Gastroesophageal sphincter (tissue), 4 donors: ENCODE results near the gene STEAP3. TPM values are rescaled to one million over a fixed set of nuclear protein-coding genes. Genes with fewer than 3 reads are reported as not detected.

ENCODE experiments used
- ATAC-seq: fragments of 150-250 bp; one replicate; pipeline ENCODE4 v1.9.1; 2016; ENCODE audit warnings: mild to moderate bottlenecking, moderate library complexity
- H3K27ac ChIP-seq, 4 donors: fragments of 200-600 bp; sonication (generic) in 3 of 4; 1 replicate in 3 of 4; 2 replicates in 1 of 4; pipeline ENCODE4 v1.5.1; 2016 to 2019
- H3K27me3 ChIP-seq: fragments of 200-600 bp; sonication (generic); one replicate; pipeline ENCODE4 v1.5.1; 2019
- H3K36me3 ChIP-seq, 2 donors: fragments of 200-600 bp; sonication (generic); one replicate each; pipeline ENCODE4 v1.5.1; 2019; ENCODE audit warnings: control low read depth in 1 of 2
- H3K4me1 ChIP-seq, 3 donors: fragments of 200-600 bp; sonication (generic); 1 replicate in 2 of 3; 2 replicates in 1 of 3; pipeline ENCODE4 v1.5.1; 2016 to 2019; ENCODE audit warnings: control low read depth in 2 of 3
- H3K4me3 ChIP-seq, 2 donors: fragments of 200-600 bp; sonication (generic); one replicate each; pipeline ENCODE4 v1.5.1; 2019; ENCODE audit warnings: mild to moderate bottlenecking in 1 of 2, moderate library complexity in 1 of 2
- H3K9me3 ChIP-seq, 3 donors: fragments of 200-600 bp; sonication (generic); one replicate each; pipeline ENCODE4 v1.5.1; 2017 to 2019; ENCODE audit warnings: control low read depth in 2 of 3
- CTCF ChIP-seq, 4 experiments: fragments of 200-600 bp in 2 of 4; fragments of 450-650 bp in 2 of 4; sonication (generic) in 1 of 4; IDR thresholded peaks; one replicate each; pipeline ENCODE4 v1.5.1; 2017 to 2019; ENCODE audit warnings: antibody characterized with exemption in 4 of 4, mild to moderate bottlenecking in 2 of 4, moderate library complexity in 2 of 4
- EP300 ChIP-seq: sonication (generic); formaldehyde crosslinking; IDR thresholded peaks from one replicate; pipeline ENCODE4 v1.6.1; 2017; ENCODE audit warnings: antibody characterized with exemption, mild to moderate bottlenecking
- POLR2A ChIP-seq, 2 donors: fragments of 450-650 bp; IDR thresholded peaks; one replicate each; pipeline ENCODE4 v1.6.1; 2017; ENCODE audit warnings: antibody characterized with exemption in 2 of 2, mild to moderate bottlenecking in 2 of 2, moderate library complexity in 1 of 2
- POLR2AphosphoS5 ChIP-seq: sonication (generic); formaldehyde crosslinking; IDR thresholded peaks from one replicate; pipeline ENCODE4 v1.6.1; 2017; ENCODE audit warnings: antibody characterized with exemption
- WGBS, 2 donors: methylation state at CpG; one replicate each; pipeline ENCODE4 v1.1.5; 2018; ENCODE audit warnings: low coverage in 1 of 2; 5-methylcytosine and 5-hydroxymethylcytosine counted together
- total RNA-seq, 4 donors: library from RNA; depleted of rRNA; stranded (reverse); fragments of >200 nt; gene quantifications; one replicate each; pipeline ENCODE4 v1.1.0, GENCODE V29; 2016

The STEAP3 gene
- total RNA-seq, 4 donors from 2014 or later = 2.0 to 10.6 (median 4.6) TPM

- ATAC-seq = no peak
- H3K27me3 ChIP-seq = peaks cover 13% of the 10 kb centered on the region
- H3K9me3 ChIP-seq = no peaks in the 10 kb centered on the region
- H3K27ac ChIP-seq = no peak overlapping the region
- H3K4me1 ChIP-seq = no peaks in the 10 kb centered on the region
- TF ChIP-seq POLR2AphosphoS5 (no peak), POLR2A (IDR thresholded peaks at IDR 0.05) (no peak), EP300 (no peak), CTCF (IDR thresholded peaks at IDR 0.05) (no peak)
- WGBS, 2 donors = 100% methylated on average over 2 of the region's 13 CpGs; no CpG with 5 or more reads in 1 of the 2 donors
- H3K36me3 ChIP-seq = no peaks in the 10 kb centered on the region
- H3K4me3 ChIP-seq = no peak overlapping the region
Observed at GRCh38 chr2:119205001-119205706, 18.5 kb upstream of the STEAP3 start.

DNA sequence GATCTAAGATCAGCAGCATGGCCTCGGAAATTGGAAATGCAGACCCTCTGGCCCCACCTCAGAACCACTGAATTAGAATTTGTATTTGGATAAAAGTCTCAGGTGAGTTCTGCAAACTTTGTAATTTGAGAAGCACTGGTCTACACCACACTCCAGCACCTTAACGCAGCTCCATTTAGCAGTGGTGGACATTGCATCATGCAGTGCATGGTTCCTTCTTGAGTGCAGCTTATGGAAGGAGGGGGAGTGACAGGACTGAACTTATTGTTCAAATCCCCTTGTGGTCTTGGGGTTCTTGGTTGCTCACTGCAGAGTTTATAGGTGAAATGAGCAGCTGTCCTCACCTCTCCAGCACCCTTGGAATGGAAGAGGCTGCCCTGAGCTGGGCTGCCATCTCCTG lies 17.4 kb upstream of the STEAP3 start:
- no peaks in the 10 kb centered on the region for H3K4me1 ChIP-seq
- no peak for ATAC-seq
- peaks cover 6% of the 10 kb centered on the region for H3K27me3 ChIP-seq
- TF ChIP-seq CTCF (IDR thresholded peaks at IDR 0.05) (no peak), POLR2AphosphoS5 (no peak), EP300 (no peak), POLR2A (IDR thresholded peaks at IDR 0.05) (no peak)
- no peaks in the 10 kb centered on the region for H3K9me3 ChIP-seq
- 60 to 100% methylated on average over 1 of the region's 2 CpGs for WGBS, 2 donors
- no peaks in the 10 kb centered on the region for H3K36me3 ChIP-seq
- no peak overlapping the region for H3K4me3 ChIP-seq
- no peak overlapping the region for H3K27ac ChIP-seq

DNA sequence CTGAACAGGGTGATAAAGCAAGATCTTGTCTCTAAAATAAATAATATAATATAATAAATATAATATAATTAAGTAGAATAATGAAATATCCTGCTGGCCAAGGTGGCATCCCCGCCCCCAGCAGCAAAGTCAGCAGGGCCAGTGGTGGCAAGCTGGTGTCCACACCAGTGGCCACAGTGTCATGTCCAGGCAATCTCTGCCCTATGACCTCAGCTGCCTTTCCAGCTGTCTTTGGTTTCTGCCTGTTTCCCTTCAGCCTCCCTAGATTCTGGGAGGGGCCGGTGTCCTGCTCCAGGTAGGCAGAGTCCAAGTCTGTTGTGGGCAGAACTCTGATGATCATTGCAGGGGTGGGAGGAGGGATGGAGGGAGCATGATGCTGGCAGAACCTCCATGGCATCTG lies 16.2 kb upstream of the STEAP3 start:
- Histone ChIP-seq H3K36me3 (no peaks in the 10 kb centered on the region), H3K4me1 (no peaks in the 10 kb centered on the region), H3K27ac (no peak overlapping the region), H3K9me3 (no peaks in the 10 kb centered on the region), H3K27me3 (peaks cover 3% of the 10 kb centered on the region), H3K4me3 (no peak overlapping the region)
- WGBS, 2 donors = 70% methylated on average over 2 of the region's 2 CpGs; no CpG with 5 or more reads in 1 of the 2 donors
- no peak for ATAC-seq
- TF ChIP-seq EP300 (no peak), POLR2A (IDR thresholded peaks at IDR 0.05) (no peak), CTCF (IDR thresholded peaks at IDR 0.05) (no peak), POLR2AphosphoS5 (no peak)

- H3K9me3 ChIP-seq = no peaks in the 10 kb centered on the region
- peaks cover 3% of the 10 kb centered on the region for H3K27me3 ChIP-seq
- no peak for ATAC-seq
- no peak for TF ChIP-seq EP300
- TF ChIP-seq POLR2AphosphoS5 = no peak
- TF ChIP-seq POLR2A (IDR thresholded peaks at IDR 0.05) = no peak
- TF ChIP-seq CTCF (IDR thresholded peaks at IDR 0.05) = no peak
- no peak overlapping the region for H3K27ac ChIP-seq
- no peaks in the 10 kb centered on the region for H3K4me1 ChIP-seq
- WGBS, 2 donors = 49 to 52% methylated on average over 3 of the region's 4 CpGs
- no peak overlapping the region for H3K4me3 ChIP-seq
- H3K36me3 ChIP-seq = no peaks in the 10 kb centered on the region
Observed at GRCh38 chr2:119208791-119209203, 14.8 kb upstream of the STEAP3 start.

GRCh38 chr2:119212139-119212800 lies 11.4 kb upstream of the STEAP3 start:
- Histone ChIP-seq H3K27ac (no peak overlapping the region), H3K9me3 (no peaks in the 10 kb centered on the region), H3K27me3 (peaks cover 3% of the 10 kb centered on the region), H3K36me3 (no peaks in the 10 kb centered on the region), H3K4me3 (no peak overlapping the region), H3K4me1 (no peaks in the 10 kb centered on the region)
- ATAC-seq = no peak
- no peak for TF ChIP-seq POLR2AphosphoS5
- WGBS, 2 donors = 60% methylated on average over 4 of the region's 10 CpGs; no CpG with 5 or more reads in 1 of the 2 donors
